Omental fat pad (tissue), 4 donors: ENCODE measurements around the gene MYO1B. TPM values are rescaled to one million over a fixed set of nuclear protein-coding genes. Genes with fewer than 3 reads are reported as not detected.

Source experiments
- ATAC-seq: fragments of 150-250 bp; one replicate; pipeline ENCODE4 v1.9.1; 2016; ENCODE audit warnings: mild to moderate bottlenecking, moderate library complexity; ENCODE audit not compliant: low FRiP score
- DNase-seq: peaks from one replicate; pipeline ENCODE4 v3.0.0-alpha.2; 2019; ENCODE audit warnings: low spot score
- total RNA-seq, 4 donors: library from RNA; depleted of rRNA; stranded (reverse); fragments of >200 nt; gene quantifications; one replicate each; pipeline ENCODE4 v1.1.0, GENCODE V29; 2016
- TF ChIP-seq, protein P1 (sequence below), 3 donors: fragments of 450-650 bp; IDR thresholded peaks; one replicate each; pipeline ENCODE4 v1.5.1; 2016 to 2017; ENCODE audit warnings: antibody characterized with exemption in 3 of 3, mild to moderate bottlenecking in 3 of 3, moderate library complexity in 2 of 3

The MYO1B gene
- total RNA-seq, 4 donors from 2014 or later, result 37.7 to 118 (median 59.8) TPM

GRCh38 chr2:191264647-191265081, 19.5 kb downstream of the MYO1B start:
- TF ChIP-seq, protein P1, sequence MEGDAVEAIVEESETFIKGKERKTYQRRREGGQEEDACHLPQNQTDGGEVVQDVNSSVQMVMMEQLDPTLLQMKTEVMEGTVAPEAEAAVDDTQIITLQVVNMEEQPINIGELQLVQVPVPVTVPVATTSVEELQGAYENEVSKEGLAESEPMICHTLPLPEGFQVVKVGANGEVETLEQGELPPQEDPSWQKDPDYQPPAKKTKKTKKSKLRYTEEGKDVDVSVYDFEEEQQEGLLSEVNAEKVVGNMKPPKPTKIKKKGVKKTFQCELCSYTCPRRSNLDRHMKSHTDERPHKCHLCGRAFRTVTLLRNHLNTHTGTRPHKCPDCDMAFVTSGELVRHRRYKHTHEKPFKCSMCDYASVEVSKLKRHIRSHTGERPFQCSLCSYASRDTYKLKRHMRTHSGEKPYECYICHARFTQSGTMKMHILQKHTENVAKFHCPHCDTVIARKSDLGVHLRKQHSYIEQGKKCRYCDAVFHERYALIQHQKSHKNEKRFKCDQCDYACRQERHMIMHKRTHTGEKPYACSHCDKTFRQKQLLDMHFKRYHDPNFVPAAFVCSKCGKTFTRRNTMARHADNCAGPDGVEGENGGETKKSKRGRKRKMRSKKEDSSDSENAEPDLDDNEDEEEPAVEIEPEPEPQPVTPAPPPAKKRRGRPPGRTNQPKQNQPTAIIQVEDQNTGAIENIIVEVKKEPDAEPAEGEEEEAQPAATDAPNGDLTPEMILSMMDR (IDR thresholded peaks at IDR 0.05), result no peak
- no peak for DNase-seq
- no peak for ATAC-seq

GRCh38 chr2:191265311-191266170, 20.3 kb downstream of the MYO1B start:
- TF ChIP-seq, protein P1 (IDR thresholded peaks at IDR 0.05), result no peak
- DNase-seq, result no peak

GRCh38 chr2:191266201-191266600, 21.0 kb downstream of the MYO1B start:
- no peak for ATAC-seq
- TF ChIP-seq, protein P1 (IDR thresholded peaks at IDR 0.05), result no peak

More at GRCh38 chr2:191265311-191266170, 20.3 kb downstream of the MYO1B start:
- no peak for ATAC-seq

GRCh38 chr2:191268596-191268995, 23.4 kb downstream of the MYO1B start:
- ATAC-seq (no peak), DNase-seq (no peak)
- TF ChIP-seq, protein P1 (IDR thresholded peaks at IDR 0.05), result no peak

More at GRCh38 chr2:191266201-191266600, 21.0 kb downstream of the MYO1B start:
- DNase-seq, result no peak

DNA sequence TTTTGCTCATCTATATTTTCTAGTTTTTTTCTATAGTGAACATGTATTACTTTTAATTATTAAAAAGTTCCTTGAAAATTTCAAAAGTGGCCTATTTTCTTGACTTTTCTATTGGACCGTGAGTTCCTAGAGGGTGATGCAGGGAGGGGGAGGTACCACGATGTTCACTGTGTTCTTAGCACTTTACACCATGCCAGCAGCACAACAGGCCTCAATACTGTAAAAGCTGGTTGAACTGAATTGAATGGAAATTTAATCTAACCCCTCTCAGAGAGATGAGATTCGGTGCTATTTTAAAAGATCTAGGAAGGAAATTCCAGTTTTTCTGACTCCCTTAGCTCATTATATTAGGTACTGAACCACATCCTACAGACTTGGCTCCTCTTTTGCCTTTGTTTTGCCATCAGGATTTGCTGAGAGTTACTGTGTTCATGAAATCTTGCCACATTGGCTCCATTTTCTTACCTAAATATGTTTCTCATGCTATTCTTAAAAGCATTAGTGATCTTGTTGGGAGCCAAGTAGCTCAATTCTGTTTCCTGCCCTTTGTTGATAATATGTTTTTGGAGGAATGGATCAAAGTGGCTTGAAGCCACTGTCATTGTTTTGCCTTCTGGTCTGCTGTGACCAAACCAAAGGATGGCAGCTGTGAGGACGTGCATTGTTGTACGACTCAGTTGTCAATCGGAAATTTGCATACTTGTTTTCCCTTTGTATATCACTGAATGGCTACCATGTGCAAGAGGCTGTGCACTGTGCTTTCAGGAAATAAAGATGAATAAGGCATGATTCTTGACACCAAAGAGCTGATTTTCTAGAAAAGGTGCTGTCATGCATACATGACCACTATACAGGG, 25.3 kb downstream of the MYO1B start:
- ATAC-seq, result no peak
- TF ChIP-seq, protein P1 (IDR thresholded peaks at IDR 0.05), result no peak
- DNase-seq, result no peak

DNA sequence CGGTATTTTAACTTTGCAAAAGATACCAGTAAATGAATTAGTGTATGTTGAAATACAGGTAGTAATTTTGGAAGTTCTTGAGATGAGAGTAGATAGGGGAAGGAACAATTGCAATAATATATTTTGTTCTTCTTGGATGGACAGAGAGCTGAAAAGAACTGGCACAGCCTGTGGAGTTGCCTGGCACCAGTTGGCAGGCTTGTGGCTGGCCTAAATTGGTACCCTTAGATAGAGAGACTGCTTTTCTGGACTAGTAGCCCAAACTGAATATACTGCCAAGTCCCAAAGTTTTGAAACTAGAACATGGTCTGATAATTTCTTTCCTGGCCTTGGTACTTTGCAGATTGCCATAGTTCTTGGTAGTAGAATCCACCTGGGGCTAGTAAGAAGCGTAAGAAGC, 26.9 kb downstream of the MYO1B start:
- DNase-seq (no peak), ATAC-seq (no peak)
- TF ChIP-seq, protein P1 (IDR thresholded peaks at IDR 0.05), result no peak
